CD4-positive, alpha-beta T cell treated with Interleukin-12 subunit alpha and Interleukin-12 subunit beta, for 1 hour (primary cell): ENCODE data around the gene ATP6V0A4.
"Not testable (repeated sequence)": the region's sequence is repeated elsewhere in the genome, so short reads cannot be mapped to it uniquely, and the experiment has no call there.

Experiments used
- DNase-seq: peaks from one replicate; pipeline ENCODE4 v3.0.0-alpha.2; 2020

Gene ATP6V0A4

GRCh38 chr7:138797715-138798320, at the start of gene ATP6V0A4, which contains the start of gene TMEM213:
ATP6V0A4 (minus strand) TSS chr7:138798196; CDS start chr7:138771247, 26,949 bp downstream.
TMEM213 (plus strand) TSS chr7:138797994; CDS start chr7:138798105, 111 bp downstream.
- no peak for DNase-seq

GRCh38 chr7:138845711-138846110, 47.7 kb upstream of the ATP6V0A4 start:
- no peak for DNase-seq

- DNase-seq = no peak
These were observed 45.9 kb upstream of the ATP6V0A4 start for GRCh38 chr7:138843632-138844580.

GRCh38 chr7:138842111-138842510, 44.1 kb upstream of the ATP6V0A4 start:
- DNase-seq = no peak

GRCh38 chr7:138838166-138838565, 40.2 kb upstream of the ATP6V0A4 start:
- no peak for DNase-seq

- DNase-seq = no peak
These were observed 39.6 kb upstream of the ATP6V0A4 start for GRCh38 chr7:138837627-138838026.

GRCh38 chr7:138835087-138835486, 37.1 kb upstream of the ATP6V0A4 start:
- DNase-seq = no peak

GRCh38 chr7:138834583-138834982, 36.6 kb upstream of the ATP6V0A4 start:
- no peak for DNase-seq

GRCh38 chr7:138833596-138833995, 35.6 kb upstream of the ATP6V0A4 start:
- no peak for DNase-seq

- no peak for DNase-seq
These were observed 35.0 kb upstream of the ATP6V0A4 start for GRCh38 chr7:138832966-138833365.

GRCh38 chr7:138829335-138829734, 31.3 kb upstream of the ATP6V0A4 start:
- no peak for DNase-seq

- no peak for DNase-seq
These were observed 30.3 kb upstream of the ATP6V0A4 start for GRCh38 chr7:138828302-138828701.

GRCh38 chr7:138825049-138825721, 27.2 kb upstream of the ATP6V0A4 start:
- no peak for DNase-seq

- DNase-seq = no peak
These were observed 25.0 kb upstream of the ATP6V0A4 start for GRCh38 chr7:138822867-138823535.

- no peak for DNase-seq
These were observed 23.9 kb upstream of the ATP6V0A4 start for GRCh38 chr7:138821912-138822311.

GRCh38 chr7:138819625-138820024, 21.6 kb upstream of the ATP6V0A4 start:
- no peak for DNase-seq

GRCh38 chr7:138816650-138817049, 18.7 kb upstream of the ATP6V0A4 start:
- DNase-seq = no peak

GRCh38 chr7:138814816-138815332, 16.9 kb upstream of the ATP6V0A4 start:
- DNase-seq = no peak

GRCh38 chr7:138813945-138814344, 15.9 kb upstream of the ATP6V0A4 start:
- no peak for DNase-seq

- not testable (repeated sequence) for DNase-seq
These were observed 13.3 kb upstream of the ATP6V0A4 start for GRCh38 chr7:138811327-138811726.

- DNase-seq = no peak
These were observed 11.3 kb upstream of the ATP6V0A4 start for GRCh38 chr7:138809346-138809745.

- no peak for DNase-seq
These were observed 6.6 kb upstream of the ATP6V0A4 start for GRCh38 chr7:138804618-138805017.

GRCh38 chr7:138802706-138803105, 4.7 kb upstream of the ATP6V0A4 start:
- no peak for DNase-seq
